HCT116 (cell line): ENCODE measurements around the gene HBE1. TPM values are rescaled to one million over a fixed set of nuclear protein-coding genes. Genes with fewer than 3 reads are reported as not detected.

ENCODE experiments used
- ATAC-seq: fragments of 200-7000 bp; cut with Tn5 transposase; 2 replicates; pipeline ENCODE4 v1.9.1; 2020; ENCODE audit warnings: mild to moderate bottlenecking, moderate library complexity
- BruUV-seq: library from RNA; stranded (reverse); fragments of 400-500 nt; replicated peaks from 2 replicates; lab custom pipeline; 2021; lab: Mats Ljungman, UMichigan
- CTCF ChIA-PET: fragments of 300-600 bp; sonication (Branson Sonifier 250); formaldehyde crosslinking; loops from one replicate; lab custom pipeline; 2021; ENCODE audit warnings: antibody characterized with exemption; lab: Charles Lee
- POLR2A ChIA-PET: fragments of 300-600, 350-600 bp; sonication (Branson Sonifier 250); formaldehyde crosslinking; loops from one replicate; lab custom pipeline; 2021; ENCODE audit warnings: antibody characterized with exemption; lab: Charles Lee
- RAD21 ChIA-PET, 2 experiments: fragments of 300-600 bp; sonication (Branson Sonifier 250); formaldehyde crosslinking; loops; one replicate each; lab custom pipeline; 2023; ENCODE audit warnings: low total read pairs in 2 of 2; ENCODE audit not compliant: uncharacterized antibody in 2 of 2, unreplicated experiment in 2 of 2, low non-redundant PET in 1 of 2; lab: Charles Lee
- DNase-seq: peaks from one replicate; pipeline ENCODE4 v3.0.0-alpha.2; 2010; ENCODE audit warnings: low read depth, low spot score
- H2AFZ ChIP-seq: fragments of 200-600 bp; shearing (Covaris generic), sonication (generic); 2 replicates; pipeline ENCODE4 v1.6.1; 2017; ENCODE audit warnings: low read depth, mixed run types, mixed read lengths, antibody characterized with exemption, low read length; ENCODE audit not compliant: poor library complexity, severe bottlenecking
- H3K27ac ChIP-seq: 2 replicates; pipeline ENCODE4 v1.5.1; 2012; ENCODE audit warnings: low read depth, low read length
- H3K27me3 ChIP-seq: fragments of 200-600 bp; sonication (generic); 2 replicates; pipeline ENCODE4 v1.6.1; 2016; ENCODE audit warnings: mixed run types, low read length, mixed read lengths; ENCODE audit not compliant: insufficient read depth
- H3K36me3 ChIP-seq, 2 experiments: fragments of 200-500 bp in 1 of 2; fragments of 200-600 bp in 1 of 2; sonication (Bioruptor generic) in 1 of 2; sonication (generic) in 1 of 2; 2 replicates each; pipeline versions ENCODE4 v1.5.1 to v1.6.1; 2014 to 2016; ENCODE audit warnings: low read length in 2 of 2, inconsistent platforms in 1 of 2, mixed read lengths in 1 of 2, mixed run types in 1 of 2; ENCODE audit not compliant: insufficient read depth in 2 of 2, control insufficient read depth in 1 of 2
- H3K4me1 ChIP-seq, 2 experiments: fragments of 200-600 bp in 1 of 2; sonication (generic) in 1 of 2; 2 replicates each; pipeline versions ENCODE4 v1.5.1 to v1.6.1; 2012 to 2017; ENCODE audit warnings: low read length in 2 of 2, inconsistent platforms in 1 of 2, mild to moderate bottlenecking in 1 of 2, mixed read lengths in 1 of 2, mixed run types in 1 of 2, moderate library complexity in 1 of 2; ENCODE audit not compliant: insufficient read depth in 2 of 2, control insufficient read depth in 1 of 2
- H3K4me2 ChIP-seq: fragments of 200-600 bp; sonication (generic); 2 replicates; pipeline ENCODE4 v1.6.1; 2017; ENCODE audit warnings: mixed run types, low read length, mixed read lengths
- H3K4me3 ChIP-seq, 2 experiments: fragments of 200-600 bp in 1 of 2; sonication (generic) in 1 of 2; replicated peaks in 1 of 2; 2 replicates each; pipeline ENCODE4 v1.5.1; 2011 to 2016; ENCODE audit warnings: low read length in 2 of 2, control low read depth in 1 of 2, low read depth in 1 of 2, mild to moderate bottlenecking in 1 of 2, mixed read lengths in 1 of 2, mixed run types in 1 of 2
- H3K79me2 ChIP-seq: fragments of 200-600 bp; sonication (generic); 2 replicates; pipeline ENCODE4 v1.6.1; 2017; ENCODE audit warnings: mild to moderate bottlenecking, mixed run types, low read length, moderate library complexity, mixed read lengths; ENCODE audit not compliant: insufficient read depth
- H3K9ac ChIP-seq: fragments of 200-600 bp; sonication (generic); 2 replicates; pipeline ENCODE4 v1.6.1; 2016; ENCODE audit warnings: low read length, mixed read lengths
- H3K9me2 ChIP-seq: fragments of 200-600 bp; sonication (generic), shearing (Covaris generic); 2 replicates; pipeline ENCODE4 v1.6.1; 2017; ENCODE audit warnings: mixed run types, mild to moderate bottlenecking, moderate library complexity; ENCODE audit not compliant: insufficient read depth
- H3K9me3 ChIP-seq, 2 experiments: fragments of 200-500 bp in 1 of 2; fragments of 200-600 bp in 1 of 2; sonication (Bioruptor generic) in 1 of 2; sonication (generic) in 1 of 2; 2 replicates each; pipeline ENCODE4 v1.6.1; 2014 to 2017; ENCODE audit warnings: low read length in 2 of 2, mixed read lengths in 2 of 2, inconsistent platforms in 1 of 2, low read depth in 1 of 2, mild to moderate bottlenecking in 1 of 2, mixed run types in 1 of 2, moderate library complexity in 1 of 2; ENCODE audit not compliant: control insufficient read depth in 1 of 2, insufficient read depth in 1 of 2
- H4K20me1 ChIP-seq: fragments of 200-600 bp; sonication (generic), shearing (Covaris generic); 2 replicates; pipeline ENCODE4 v1.6.1; 2017; ENCODE audit warnings: mixed run types, mild to moderate bottlenecking, moderate library complexity; ENCODE audit not compliant: insufficient read depth
- CBX3 ChIP-seq: IDR thresholded peaks from 2 replicates; pipeline ENCODE4 v1.6.1; 2012; ENCODE audit warnings: low read depth
- CEBPB ChIP-seq: IDR thresholded peaks from 2 replicates; pipeline ENCODE4 v1.6.1; 2012; ENCODE audit warnings: low read depth
- CTCF ChIP-seq, 3 experiments: fragments of 200-600 bp in 1 of 3; sonication (generic) in 1 of 3; IDR thresholded peaks in 2 of 3; conservative IDR thresholded peaks in 1 of 3; 2 replicates each; pipeline ENCODE4 v1.5.1; 2012 to 2017; ENCODE audit warnings: low read depth in 2 of 3, low read length in 2 of 3, antibody characterized with exemption in 1 of 3, borderline replicate concordance in 1 of 3, control low read depth in 1 of 3, mild to moderate bottlenecking in 1 of 3, mixed read lengths in 1 of 3, mixed run types in 1 of 3, moderate library complexity in 1 of 3; ENCODE audit not compliant: insufficient read depth in 1 of 3
- EGR1 ChIP-seq: IDR thresholded peaks from 2 replicates; pipeline ENCODE4 v1.6.1; 2012; ENCODE audit warnings: low read depth
- ELF1 ChIP-seq: IDR thresholded peaks from 2 replicates; pipeline ENCODE4 v1.6.1; 2012; ENCODE audit warnings: low read depth, borderline replicate concordance
- EZH2phosphoT487 ChIP-seq: fragments of 200-600 bp; IDR thresholded peaks from 2 replicates; pipeline ENCODE4 v1.6.1; 2018; ENCODE audit warnings: antibody characterized with exemption, borderline replicate concordance
- FOSL1 ChIP-seq: IDR thresholded peaks from 2 replicates; pipeline ENCODE4 v1.6.1; 2012; ENCODE audit warnings: low read depth
- JUND ChIP-seq: IDR thresholded peaks from 2 replicates; pipeline ENCODE4 v1.6.1; 2012
- MAX ChIP-seq: IDR thresholded peaks from 2 replicates; pipeline ENCODE4 v1.6.1; 2012
- POLR2A ChIP-seq: IDR thresholded peaks from 2 replicates; pipeline ENCODE4 v1.7.0; 2011; ENCODE audit warnings: borderline replicate concordance; ENCODE audit not compliant: insufficient read depth, insufficient read length; ENCODE audit errors: extremely low read depth
- POLR2AphosphoS5 ChIP-seq: IDR thresholded peaks from 2 replicates; pipeline ENCODE4 v1.6.1; 2011; ENCODE audit warnings: mild to moderate bottlenecking, low read depth, low read length, moderate library complexity
- RAD21 ChIP-seq: IDR thresholded peaks from 2 replicates; pipeline ENCODE4 v1.6.1; 2012; ENCODE audit warnings: low read depth, mild to moderate bottlenecking
- REST ChIP-seq: IDR thresholded peaks from 2 replicates; pipeline ENCODE4 v1.6.1; 2012; ENCODE audit warnings: low read depth
- SIN3A ChIP-seq: IDR thresholded peaks from 2 replicates; pipeline ENCODE4 v1.6.1; 2012; ENCODE audit warnings: low read depth
- SP1 ChIP-seq: IDR thresholded peaks from 2 replicates; pipeline ENCODE4 v1.6.1; 2012; ENCODE audit warnings: low read depth
- SRF ChIP-seq: IDR thresholded peaks from 2 replicates; pipeline ENCODE4 v1.6.1; 2012; ENCODE audit warnings: low read depth
- TCF7L2 ChIP-seq: IDR thresholded peaks from 2 replicates; pipeline ENCODE4 v1.7.0; 2011; ENCODE audit warnings: borderline replicate concordance, inconsistent platforms; ENCODE audit not compliant: insufficient read depth, insufficient read length; ENCODE audit errors: extremely low read depth
- ZFX ChIP-seq: fragments of 450-650 bp; IDR thresholded peaks from 2 replicates; pipeline ENCODE4 v1.6.1; 2017
- ZNF274 ChIP-seq: fragments of 200-500 bp; sonication (Bioruptor generic); IDR thresholded peaks from 2 replicates; pipeline ENCODE4 v1.6.1; 2014; ENCODE audit warnings: mild to moderate bottlenecking, low read depth, low read length, inconsistent platforms
- intact Hi-C: fragments of 100-400 bp; cut with micrococcal nuclease; formaldehyde crosslinking; loops from 2 replicates; pipeline ENCODE4 v1.10.0; 2022
- total RNA-seq: library from RNA; stranded (reverse); gene quantifications from one replicate; pipeline ENCODE4 v1.2.1, GENCODE V29; 2021; ENCODE audit not compliant: unreplicated experiment
- TF ChIP-seq, protein P1 (sequence below): IDR thresholded peaks from 2 replicates; pipeline ENCODE4 v1.6.1; 2011; ENCODE audit warnings: mild to moderate bottlenecking, low read length, moderate library complexity; ENCODE audit not compliant: insufficient replicate concordance; ENCODE audit errors: extremely low read depth

HBE1 gene
- total RNA-seq, 1 experiment from 2014 or later, result 212 TPM

- ATAC-seq (no peak), DNase-seq (no peak)
- TF ChIP-seq, protein P1, sequence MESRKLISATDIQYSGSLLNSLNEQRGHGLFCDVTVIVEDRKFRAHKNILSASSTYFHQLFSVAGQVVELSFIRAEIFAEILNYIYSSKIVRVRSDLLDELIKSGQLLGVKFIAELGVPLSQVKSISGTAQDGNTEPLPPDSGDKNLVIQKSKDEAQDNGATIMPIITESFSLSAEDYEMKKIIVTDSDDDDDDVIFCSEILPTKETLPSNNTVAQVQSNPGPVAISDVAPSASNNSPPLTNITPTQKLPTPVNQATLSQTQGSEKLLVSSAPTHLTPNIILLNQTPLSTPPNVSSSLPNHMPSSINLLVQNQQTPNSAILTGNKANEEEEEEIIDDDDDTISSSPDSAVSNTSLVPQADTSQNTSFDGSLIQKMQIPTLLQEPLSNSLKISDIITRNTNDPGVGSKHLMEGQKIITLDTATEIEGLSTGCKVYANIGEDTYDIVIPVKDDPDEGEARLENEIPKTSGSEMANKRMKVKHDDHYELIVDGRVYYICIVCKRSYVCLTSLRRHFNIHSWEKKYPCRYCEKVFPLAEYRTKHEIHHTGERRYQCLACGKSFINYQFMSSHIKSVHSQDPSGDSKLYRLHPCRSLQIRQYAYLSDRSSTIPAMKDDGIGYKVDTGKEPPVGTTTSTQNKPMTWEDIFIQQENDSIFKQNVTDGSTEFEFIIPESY, result no peak
- TF ChIP-seq SRF (no peak), CTCF (IDR thresholded peaks at IDR 0.05 in 2 of 3, conservative IDR thresholded peaks at IDR 0.05 in 1 of 3; ENCODE audit: borderline replicate concordance in 1 of 3, insufficient read depth in 1 of 3, low read depth in 2 of 3, low read length in 2 of 3) (no peak), POLR2AphosphoS5 (no peak), EGR1 (no peak), ELF1 (no peak), SIN3A (no peak), POLR2A (no peak), ZNF274 (no peak), MAX (no peak), RAD21 (no peak), ZFX (no peak), FOSL1 (no peak), CBX3 (no peak), TCF7L2 (no peak), REST (no peak), CEBPB (no peak), SP1 (no peak), EZH2phosphoT487 (no peak), JUND (no peak)
- Histone ChIP-seq H3K9me2 (no peaks in the 10 kb centered on the region), H3K9me3 (no peaks in the 10 kb centered on the region), H3K36me3 (no peaks in the 10 kb centered on the region), H3K79me2 (no peaks in the 10 kb centered on the region), H4K20me1 (no peaks in the 10 kb centered on the region), H3K4me3 (no peak overlapping the region), H3K4me1 (peaks cover 18 to 29% of the 10 kb centered on the region in 2 experiments), H2AFZ (no peak overlapping the region), H3K27me3 (no peaks in the 10 kb centered on the region), H3K27ac (no peak overlapping the region), H3K9ac (no peak overlapping the region), H3K4me2 (no peak overlapping the region)
- CTCF ChIA-PET, result no interaction called here
- POLR2A ChIA-PET, result no interaction called here
- intact Hi-C loops, result no loop called here
- RAD21 ChIA-PET, result no interaction called here
- BruUV-seq, result no TSS peak
These were observed 14.9 kb upstream of the HBE1 start for GRCh38 chr11:5284637-5285036.
